H9 (cell line): ENCODE data around the gene NDST1. TPM values are rescaled to one million over a fixed set of nuclear protein-coding genes. Genes with fewer than 3 reads are reported as not detected.

Source experiments
- DNase-seq: peaks from one replicate; pipeline ENCODE4 v3.0.0-alpha.2; 2017
- H2AFZ ChIP-seq: one replicate; pipeline ENCODE4 v1.6.1; 2013; ENCODE audit warnings: mild to moderate bottlenecking, low read length, control low read depth, moderate library complexity
- H2AK5ac ChIP-seq: 2 replicates; pipeline ENCODE4 v1.6.1; 2013; ENCODE audit warnings: low read length, control low read depth, mixed read lengths; ENCODE audit not compliant: insufficient read length
- H2BK120ac ChIP-seq: one replicate; pipeline ENCODE4 v1.6.1; 2013; ENCODE audit warnings: low read depth, mild to moderate bottlenecking, low read length, control low read depth, inconsistent platforms; ENCODE audit not compliant: poor library complexity, severe bottlenecking
- H2BK12ac ChIP-seq: 2 replicates; pipeline ENCODE4 v1.6.1; 2013; ENCODE audit warnings: low read length, control low read depth, mixed read lengths, low read depth; ENCODE audit not compliant: insufficient read length
- H2BK15ac ChIP-seq: 2 replicates; pipeline ENCODE4 v1.6.1; 2013; ENCODE audit warnings: low read depth, low read length, control low read depth
- H2BK20ac ChIP-seq: one replicate; pipeline ENCODE4 v1.6.1; 2013; ENCODE audit warnings: low read depth, mild to moderate bottlenecking, low read length, control low read depth, inconsistent platforms; ENCODE audit not compliant: poor library complexity, severe bottlenecking
- H2BK5ac ChIP-seq: 2 replicates; pipeline ENCODE4 v1.6.1; 2013; ENCODE audit warnings: low read length, control low read depth, mixed read lengths; ENCODE audit not compliant: insufficient read length
- H3K14ac ChIP-seq: 2 replicates; pipeline ENCODE4 v1.6.1; 2013; ENCODE audit warnings: low read length, control low read depth; ENCODE audit not compliant: insufficient read depth
- H3K18ac ChIP-seq: 2 replicates; pipeline ENCODE4 v1.6.1; 2013; ENCODE audit warnings: low read depth, mild to moderate bottlenecking, mixed read lengths, low read length, control low read depth; ENCODE audit not compliant: insufficient read length
- H3K23ac ChIP-seq: 2 replicates; pipeline ENCODE4 v1.6.1; 2013; ENCODE audit warnings: low read length, control low read depth, mixed read lengths, low read depth; ENCODE audit not compliant: insufficient read length
- H3K23me2 ChIP-seq: 2 replicates; pipeline ENCODE4 v1.6.1; 2013; ENCODE audit warnings: low read depth, mild to moderate bottlenecking, mixed read lengths, low read length, control low read depth; ENCODE audit not compliant: insufficient read length, poor library complexity, severe bottlenecking
- H3K27ac ChIP-seq: 2 replicates; pipeline ENCODE4 v1.5.1; 2013; ENCODE audit warnings: low read length, control low read depth, mixed read lengths, low read depth; ENCODE audit not compliant: insufficient read length
- H3K27me3 ChIP-seq: 2 replicates; pipeline ENCODE4 v1.6.1; 2013; ENCODE audit warnings: low read length, control low read depth, inconsistent platforms; ENCODE audit not compliant: insufficient read depth
- H3K4ac ChIP-seq: 2 replicates; pipeline ENCODE4 v1.6.1; 2013; ENCODE audit warnings: low read depth, mild to moderate bottlenecking, control low read depth, inconsistent platforms, low read length, moderate library complexity
- H3K4me1 ChIP-seq: 2 replicates; pipeline ENCODE4 v1.6.1; 2013; ENCODE audit warnings: low read length, control low read depth, inconsistent platforms; ENCODE audit not compliant: insufficient read depth
- H3K4me2 ChIP-seq: 2 replicates; pipeline ENCODE4 v1.6.1; 2013; ENCODE audit warnings: low read length, control low read depth, mixed read lengths; ENCODE audit not compliant: insufficient read length, insufficient read depth
- H3K56ac ChIP-seq: 2 replicates; pipeline ENCODE4 v1.6.1; 2013; ENCODE audit warnings: low read depth, mild to moderate bottlenecking, mixed read lengths, low read length, control low read depth; ENCODE audit not compliant: insufficient read length
- H3K79me1 ChIP-seq: 2 replicates; pipeline ENCODE4 v1.6.1; 2013; ENCODE audit warnings: low read depth, mild to moderate bottlenecking, moderate library complexity, low read length, control low read depth, inconsistent platforms; ENCODE audit not compliant: insufficient read depth, poor library complexity, severe bottlenecking
- H3K79me2 ChIP-seq: 2 replicates; pipeline ENCODE4 v1.6.1; 2013; ENCODE audit warnings: low read length, control low read depth, inconsistent platforms; ENCODE audit not compliant: insufficient read depth
- H3K9ac ChIP-seq: 2 replicates; pipeline ENCODE4 v1.6.1; 2013; ENCODE audit warnings: low read length, control low read depth, mixed read lengths; ENCODE audit not compliant: insufficient read length; ENCODE audit errors: extremely low read depth
- H3K9me3 ChIP-seq: one replicate; pipeline ENCODE4 v1.6.1; 2013; ENCODE audit warnings: low read depth, low read length, inconsistent platforms; ENCODE audit not compliant: control insufficient read depth
- H3T11ph ChIP-seq: one replicate; pipeline ENCODE4 v1.6.1; 2013; ENCODE audit warnings: mild to moderate bottlenecking, low read length, control low read depth, inconsistent platforms
- H4K20me1 ChIP-seq: one replicate; pipeline ENCODE4 v1.6.1; 2013; ENCODE audit not compliant: control insufficient read depth, insufficient read length, insufficient read depth
- H4K5ac ChIP-seq: 2 replicates; pipeline ENCODE4 v1.6.1; 2013; ENCODE audit warnings: low read depth, mild to moderate bottlenecking, mixed read lengths, low read length, control low read depth; ENCODE audit not compliant: insufficient read length
- H4K8ac ChIP-seq: replicated peaks from 2 replicates; pipeline ENCODE4 v1.6.1; 2013; ENCODE audit warnings: low read length, control low read depth, mixed read lengths, low read depth; ENCODE audit not compliant: insufficient read length
- H4K91ac ChIP-seq: 2 replicates; pipeline ENCODE4 v1.6.1; 2013; ENCODE audit warnings: low read depth, mild to moderate bottlenecking, moderate library complexity, mixed read lengths, low read length, control low read depth; ENCODE audit not compliant: insufficient read length
- H3K27ac Mint-ChIP-seq, 3 experiments: 2 replicates in 2 of 3; 3 replicates in 1 of 3; pipeline ENCODE4 v1.8.0; 2020 to 2021; ENCODE audit warnings: mixed read lengths in 3 of 3, mild to moderate bottlenecking in 1 of 3, moderate library complexity in 1 of 3
- H3K27me3 Mint-ChIP-seq: 2 replicates; pipeline ENCODE4 v1.8.0; 2021; ENCODE audit warnings: low read depth, mild to moderate bottlenecking, moderate library complexity, mixed read lengths
- H3K36me3 Mint-ChIP-seq, 3 experiments: 2 replicates in 2 of 3; 3 replicates in 1 of 3; pipeline ENCODE4 v1.8.0; 2020 to 2021; ENCODE audit warnings: low read depth in 3 of 3, mixed read lengths in 3 of 3; ENCODE audit not compliant: insufficient read depth in 1 of 3
- H3K4me1 Mint-ChIP-seq, 2 experiments: 2 replicates each; pipeline ENCODE4 v1.8.0; 2020; ENCODE audit warnings: mixed read lengths in 2 of 2
- H3K4me3 Mint-ChIP-seq, 2 experiments: 2 replicates in 1 of 2; 3 replicates in 1 of 2; pipeline ENCODE4 v1.8.0; 2020 to 2021; ENCODE audit warnings: mild to moderate bottlenecking in 2 of 2, mixed read lengths in 2 of 2, moderate library complexity in 1 of 2
- H3K9me3 Mint-ChIP-seq, 2 experiments: 2 replicates in 1 of 2; 3 replicates in 1 of 2; pipeline ENCODE4 v1.8.0; 2020; ENCODE audit warnings: mild to moderate bottlenecking in 2 of 2, mixed read lengths in 2 of 2, moderate library complexity in 1 of 2
- CTCF ChIP-seq: fragments of 200-600 bp; sonication (generic); conservative IDR thresholded peaks from 3 replicates; pipeline ENCODE4 v1.8.0; 2021; ENCODE audit warnings: antibody characterized with exemption, mild to moderate bottlenecking
- WGBS: extraction: QIAGEN DNeasy Blood & Tissue Kit; methylation state at CpG from one replicate; pipeline ENCODE4 v1.1.7; 2013; ENCODE audit warnings: missing lambda C conversion rate, low lambda C conversion rate, mixed read lengths; ENCODE audit not compliant: insufficient read length; ENCODE audit errors: extremely low coverage; 5-methylcytosine and 5-hydroxymethylcytosine counted together
- total RNA-seq: library from RNA; stranded (reverse); gene quantifications from 2 replicates; pipeline ENCODE4 v1.2.1, GENCODE V29; 2021

The NDST1 gene
- total RNA-seq, 1 experiment from 2014 or later, result 65.5 TPM

- H4K5ac ChIP-seq, result no peak overlapping the region
- H2BK12ac ChIP-seq, result no peak overlapping the region
- H3K4me3 Mint-ChIP-seq, result no peak overlapping the region
- no peak overlapping the region for H3K14ac ChIP-seq
- no peak overlapping the region for H2BK120ac ChIP-seq
- peaks cover 2 to 31% (median 27%) of the 10 kb centered on the region in 3 experiments; a peak in 6 of 7 replicates for H3K36me3 Mint-ChIP-seq
- no peak overlapping the region for H3T11ph ChIP-seq
- no peak for TF ChIP-seq CTCF
- H3K4me1 Mint-ChIP-seq, result peaks cover 11 to 13% of the 10 kb centered on the region in 2 experiments
- H4K8ac ChIP-seq, result no peak overlapping the region
- WGBS, result no CpG with 5 or more reads among the region's 7 CpGs
- no peak overlapping the region for H3K4ac ChIP-seq
- H3K9me3 ChIP-seq, result no peaks in the 10 kb centered on the region
- H3K27me3 Mint-ChIP-seq, result no peaks in the 10 kb centered on the region
- H3K79me1 ChIP-seq, result no peaks in the 10 kb centered on the region
- no peaks in the 10 kb centered on the region for H3K79me2 ChIP-seq
- peak overlapping the region in 1 of 3 experiments; percentile 63; a peak in 3 of 7 replicates for H3K27ac Mint-ChIP-seq
- H2AFZ ChIP-seq, result no peak overlapping the region
- no peak overlapping the region for H3K4me2 ChIP-seq
- DNase-seq, result no peak
- H3K27me3 ChIP-seq, result no peaks in the 10 kb centered on the region
- no peak overlapping the region for H3K27ac ChIP-seq
- no peak overlapping the region for H2BK5ac ChIP-seq
- H3K4me1 ChIP-seq, result no peaks in the 10 kb centered on the region
- H3K23ac ChIP-seq, result no peak overlapping the region
- no peaks in the 10 kb centered on the region for H3K9me3 Mint-ChIP-seq
- H2AK5ac ChIP-seq, result no peak overlapping the region
- H3K56ac ChIP-seq, result no peak overlapping the region
- H4K91ac ChIP-seq, result no peak overlapping the region
- no peak overlapping the region for H2BK20ac ChIP-seq
- H2BK15ac ChIP-seq, result no peak overlapping the region
- no peaks in the 10 kb centered on the region for H3K23me2 ChIP-seq
- H3K18ac ChIP-seq, result no peak overlapping the region
- no peak overlapping the region for H3K9ac ChIP-seq
- no peaks in the 10 kb centered on the region for H4K20me1 ChIP-seq
These were observed 49.1 kb downstream of the NDST1 start for GRCh38 chr5:150556859-150557508.
